Measurements from ENCODE around the gene STAG1.

DNA sequence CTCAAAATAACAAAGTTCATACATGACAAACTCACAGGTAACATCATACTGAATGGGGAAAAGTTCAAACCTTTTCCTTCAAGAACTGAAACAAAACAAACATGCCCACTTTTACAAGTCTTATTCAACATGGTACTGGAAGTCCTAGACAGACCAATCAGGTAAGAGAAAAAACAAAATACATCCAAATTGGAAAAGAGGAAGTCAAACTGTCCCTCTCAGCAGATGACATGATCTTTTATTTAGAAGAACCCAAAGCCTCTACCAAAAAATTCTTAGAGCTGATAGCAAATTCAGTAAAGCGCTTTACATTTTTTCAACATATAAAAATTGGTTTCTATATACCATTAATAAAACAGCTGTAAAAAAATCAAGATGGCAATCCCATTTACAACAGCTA, 219.4 kb downstream of the STAG1 start:
- TF ChIP-seq, protein P1, sequence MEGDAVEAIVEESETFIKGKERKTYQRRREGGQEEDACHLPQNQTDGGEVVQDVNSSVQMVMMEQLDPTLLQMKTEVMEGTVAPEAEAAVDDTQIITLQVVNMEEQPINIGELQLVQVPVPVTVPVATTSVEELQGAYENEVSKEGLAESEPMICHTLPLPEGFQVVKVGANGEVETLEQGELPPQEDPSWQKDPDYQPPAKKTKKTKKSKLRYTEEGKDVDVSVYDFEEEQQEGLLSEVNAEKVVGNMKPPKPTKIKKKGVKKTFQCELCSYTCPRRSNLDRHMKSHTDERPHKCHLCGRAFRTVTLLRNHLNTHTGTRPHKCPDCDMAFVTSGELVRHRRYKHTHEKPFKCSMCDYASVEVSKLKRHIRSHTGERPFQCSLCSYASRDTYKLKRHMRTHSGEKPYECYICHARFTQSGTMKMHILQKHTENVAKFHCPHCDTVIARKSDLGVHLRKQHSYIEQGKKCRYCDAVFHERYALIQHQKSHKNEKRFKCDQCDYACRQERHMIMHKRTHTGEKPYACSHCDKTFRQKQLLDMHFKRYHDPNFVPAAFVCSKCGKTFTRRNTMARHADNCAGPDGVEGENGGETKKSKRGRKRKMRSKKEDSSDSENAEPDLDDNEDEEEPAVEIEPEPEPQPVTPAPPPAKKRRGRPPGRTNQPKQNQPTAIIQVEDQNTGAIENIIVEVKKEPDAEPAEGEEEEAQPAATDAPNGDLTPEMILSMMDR (IDR thresholded peaks at IDR 0.05): no peak
- TF ChIP-seq POLR2A (IDR thresholded peaks at IDR 0.05): no peak
- TF ChIP-seq EP300 (IDR thresholded peaks at IDR 0.05): no peak
